ENCODE data around the gene BRS3. TPM values are rescaled to one million over a fixed set of nuclear protein-coding genes. Genes with fewer than 3 reads are reported as not detected.
"Not testable (repeated sequence)": the region's sequence is repeated elsewhere in the genome, so short reads cannot be mapped to it uniquely, and the experiment has no call there.

The BRS3 gene
- not detected for total RNA-seq

DNA sequence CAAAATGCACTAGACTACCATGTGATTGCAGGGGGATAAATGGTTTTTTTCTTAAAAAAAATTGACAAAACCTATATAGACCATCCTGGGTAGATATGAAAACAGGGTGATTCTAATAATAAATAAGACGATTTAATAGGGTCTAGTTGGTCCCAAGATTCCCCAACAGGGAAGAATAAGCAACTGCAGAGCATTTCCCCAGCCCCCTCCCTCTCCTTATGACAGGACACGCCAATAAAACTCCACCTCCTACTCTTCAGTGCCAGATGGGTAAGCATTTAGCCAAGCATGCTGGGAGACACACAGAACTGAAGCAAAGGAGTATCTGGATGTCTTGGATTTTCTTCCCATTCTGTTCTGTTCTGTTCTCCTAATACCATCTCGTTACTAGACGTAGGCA is at the start of gene BRS3:
BRS3 (plus strand) TSS at position 301 of the 400 bp plus-strand sequence. CDS start 168 bp downstream, outside the sequence.
- ChIA-PET POLR2A (no interaction called here), CTCF (no interaction called here)
- DNase-seq: no peak
- H3K36me3 Mint-ChIP-seq (ENCODE audit: low read depth): no peaks in the 10 kb centered on the region
- H3K9me3 Mint-ChIP-seq: no peaks in the 10 kb centered on the region
- H3K27ac Mint-ChIP-seq: no peak within 1 kb of the TSS
- H3K27me3 Mint-ChIP-seq: peaks cover 53% of the 10 kb centered on the region
- H3K4me1 Mint-ChIP-seq: no peaks in the 10 kb centered on the region
- no peak within 1 kb of the TSS for H3K4me3 Mint-ChIP-seq

DNA sequence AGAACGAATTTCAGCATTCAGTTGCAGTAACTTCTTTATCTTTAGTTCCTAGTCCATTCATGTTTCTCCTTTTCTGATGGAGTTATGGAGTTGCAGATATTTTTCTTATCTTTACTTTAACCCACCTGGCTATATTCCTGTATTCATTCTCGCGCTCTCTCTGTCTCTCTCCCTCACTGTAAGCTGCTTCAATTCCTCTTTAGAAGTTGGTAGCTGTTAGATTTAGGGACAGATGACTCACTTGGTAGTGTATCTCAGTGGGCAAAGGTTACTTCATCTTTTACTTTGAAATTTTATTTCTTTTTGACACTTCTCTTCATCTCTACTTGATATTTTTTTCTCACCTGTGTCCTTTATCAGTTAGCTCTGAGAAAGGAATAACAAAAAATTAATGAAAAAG is 49.6 kb upstream of the BRS3 start:
- Mint-ChIP-seq H3K4me1 (no peaks in the 10 kb centered on the region), H3K27me3 (no peaks in the 10 kb centered on the region), H3K36me3 (ENCODE audit: low read depth) (no peaks in the 10 kb centered on the region), H3K4me3 (no peak overlapping the region), H3K27ac (no peak overlapping the region), H3K9me3 (no peaks in the 10 kb centered on the region)
- DNase-seq: no peak
- ChIA-PET POLR2A (no interaction called here), CTCF (interaction anchor here (0.6 kb wide), 1 partner anchor 1062 kb away, joined by 3 read pairs; no protein-coding TSS in a partner anchor)

DNA sequence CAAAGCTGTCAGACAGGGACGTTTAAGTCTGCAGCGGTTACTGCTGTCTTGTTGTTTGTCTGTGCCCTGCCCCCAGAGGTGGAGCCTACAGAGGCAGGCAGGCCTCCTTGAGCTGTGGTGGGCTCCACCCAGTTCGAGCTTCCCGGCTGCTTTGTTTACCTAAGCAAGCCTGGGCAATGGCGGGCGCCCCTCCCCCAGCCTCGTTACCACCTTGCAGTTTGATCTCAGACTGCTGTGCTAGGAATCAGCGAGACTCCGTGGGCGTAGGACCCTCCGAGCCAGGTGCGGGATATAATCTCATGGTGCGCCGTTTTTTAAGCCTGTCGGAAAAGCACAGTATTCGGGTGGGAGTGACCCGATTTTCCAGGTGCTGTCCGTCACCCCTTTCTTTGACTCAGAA is 42.1 kb upstream of the BRS3 start:
- H3K27me3 Mint-ChIP-seq; CTCF ChIA-PET; H3K36me3 Mint-ChIP-seq (ENCODE audit: low read depth); DNase-seq; POLR2A ChIA-PET; H3K9me3 Mint-ChIP-seq; H3K4me3 Mint-ChIP-seq; H3K27ac Mint-ChIP-seq; H3K4me1 Mint-ChIP-seq: not testable (repeated sequence)

DNA sequence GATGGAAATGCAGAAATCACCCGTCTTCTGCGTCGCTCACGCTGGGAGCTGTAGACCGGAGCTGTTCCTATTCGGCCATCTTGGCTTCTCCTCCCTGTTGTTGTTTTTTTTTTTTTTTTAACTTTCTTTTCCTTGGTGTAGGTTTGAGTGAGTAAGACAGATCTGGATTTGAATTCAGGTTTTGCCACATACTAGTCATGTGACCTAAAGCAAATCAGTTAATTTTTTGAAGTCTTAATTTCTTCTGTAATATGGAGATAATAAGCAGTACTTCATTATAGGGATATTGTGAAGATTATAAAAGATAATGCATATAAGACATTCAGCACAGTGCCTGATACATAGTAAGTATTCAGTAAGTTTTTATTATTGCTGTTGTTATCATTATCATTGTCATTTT is 41.5 kb upstream of the BRS3 start:
- H3K9me3 Mint-ChIP-seq: no peaks in the 10 kb centered on the region
- H3K27me3 Mint-ChIP-seq: no peaks in the 10 kb centered on the region
- no peak overlapping the region for H3K4me3 Mint-ChIP-seq
- CTCF ChIA-PET: no interaction called here
- no peak for DNase-seq
- no peaks in the 10 kb centered on the region for H3K4me1 Mint-ChIP-seq
- H3K36me3 Mint-ChIP-seq (ENCODE audit: low read depth): no peaks in the 10 kb centered on the region
- POLR2A ChIA-PET: no interaction called here
- no peak overlapping the region for H3K27ac Mint-ChIP-seq

DNA sequence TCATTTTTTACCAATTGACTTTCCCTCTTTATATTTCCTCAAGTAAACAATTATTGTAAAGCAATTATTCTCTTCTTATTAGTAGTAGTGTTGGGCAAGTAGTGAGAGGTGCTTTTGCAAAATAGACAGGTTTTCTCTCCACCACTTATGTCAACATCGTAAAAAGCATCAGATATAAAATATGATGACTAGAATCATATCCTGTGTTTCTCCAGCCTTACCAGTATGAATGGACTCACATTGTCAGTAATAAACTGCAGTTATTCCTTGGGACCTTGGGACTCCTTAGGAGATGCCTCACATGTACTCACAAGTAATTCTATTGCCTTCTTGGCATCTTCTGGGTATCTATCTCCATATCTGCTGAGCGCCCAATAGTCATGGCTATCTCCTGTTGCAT is 40.4 kb upstream of the BRS3 start:
- DNase-seq: no peak
- Mint-ChIP-seq H3K4me3 (no peak overlapping the region), H3K4me1 (no peaks in the 10 kb centered on the region), H3K27me3 (no peaks in the 10 kb centered on the region), H3K9me3 (no peaks in the 10 kb centered on the region), H3K27ac (no peak overlapping the region), H3K36me3 (ENCODE audit: low read depth) (no peaks in the 10 kb centered on the region)
- ChIA-PET POLR2A (no interaction called here), CTCF (no interaction called here)

DNA sequence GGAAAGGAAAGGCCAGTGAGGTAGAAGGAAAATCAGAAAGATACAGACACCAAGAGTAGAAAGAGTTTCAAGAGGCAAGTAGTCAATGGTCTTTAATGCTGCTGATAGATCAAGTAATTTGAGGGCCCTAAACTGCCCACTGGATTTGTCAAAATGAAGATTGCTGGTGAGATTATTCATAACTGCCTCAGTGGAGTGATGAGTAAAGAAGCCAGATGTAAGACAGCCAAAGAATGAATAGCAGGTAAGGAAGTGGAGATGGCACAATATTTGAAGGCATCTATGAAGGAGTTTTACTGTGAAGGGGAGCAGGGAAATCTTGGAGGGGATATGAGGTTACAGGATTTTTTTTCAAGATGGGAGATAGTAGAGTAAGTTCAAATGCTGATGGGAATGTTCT is 39.8 kb upstream of the BRS3 start:
- no peak overlapping the region for H3K4me3 Mint-ChIP-seq
- no peaks in the 10 kb centered on the region for H3K9me3 Mint-ChIP-seq
- DNase-seq: no peak
- H3K27me3 Mint-ChIP-seq: no peaks in the 10 kb centered on the region
- no peaks in the 10 kb centered on the region for H3K4me1 Mint-ChIP-seq
- no peaks in the 10 kb centered on the region for H3K36me3 Mint-ChIP-seq (ENCODE audit: low read depth)
- POLR2A ChIA-PET: no interaction called here
- CTCF ChIA-PET: no interaction called here
- H3K27ac Mint-ChIP-seq: no peak overlapping the region

DNA sequence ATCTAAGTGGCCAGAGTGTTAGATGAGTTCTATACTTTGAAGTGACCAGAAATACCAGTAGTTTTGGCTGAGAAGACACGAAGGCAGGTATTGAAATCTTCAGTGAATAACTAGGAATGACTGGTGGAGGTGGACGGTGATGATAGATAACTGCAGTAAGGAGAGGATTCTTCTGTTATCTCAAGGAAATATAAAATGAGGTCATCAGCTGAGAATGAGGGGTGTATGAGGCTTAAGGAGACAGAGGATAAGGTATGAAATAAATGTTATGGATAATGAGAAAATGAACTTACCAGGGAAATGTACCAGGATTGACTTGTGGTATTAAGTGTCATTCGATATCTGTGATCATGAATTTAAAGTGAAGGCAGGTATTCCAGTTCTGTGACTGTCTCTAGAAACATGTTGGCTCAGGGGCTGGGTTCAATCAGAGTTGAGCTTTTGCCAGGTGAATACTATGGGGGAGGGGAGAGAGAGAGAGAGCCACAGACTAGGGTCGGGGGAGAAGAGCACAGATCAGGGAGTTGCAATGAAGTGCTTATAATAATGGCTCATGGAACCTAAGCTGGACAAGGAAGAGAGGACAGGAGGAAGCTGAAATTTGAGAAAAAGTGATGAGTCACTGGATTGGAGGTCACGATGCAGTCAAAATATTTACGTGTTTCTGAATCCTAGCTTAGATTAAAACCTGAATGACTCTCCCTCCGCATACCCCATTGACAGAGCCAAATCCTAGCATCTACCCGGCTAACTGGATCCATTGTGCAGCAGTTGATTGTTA is 37.5 kb upstream of the BRS3 start:
- POLR2A ChIA-PET: interaction anchor here (0.6 kb wide), 1 partner anchor 9 kb away, joined by 3 read pairs; no protein-coding TSS in a partner anchor
- no peaks in the 10 kb centered on the region for H3K9me3 Mint-ChIP-seq
- no peaks in the 10 kb centered on the region for H3K4me1 Mint-ChIP-seq
- DNase-seq: no peak
- no peaks in the 10 kb centered on the region for H3K27me3 Mint-ChIP-seq
- no peak overlapping the region for H3K27ac Mint-ChIP-seq
- H3K4me3 Mint-ChIP-seq: no peak overlapping the region
- H3K36me3 Mint-ChIP-seq (ENCODE audit: low read depth): no peaks in the 10 kb centered on the region
- CTCF ChIA-PET: no interaction called here

DNA sequence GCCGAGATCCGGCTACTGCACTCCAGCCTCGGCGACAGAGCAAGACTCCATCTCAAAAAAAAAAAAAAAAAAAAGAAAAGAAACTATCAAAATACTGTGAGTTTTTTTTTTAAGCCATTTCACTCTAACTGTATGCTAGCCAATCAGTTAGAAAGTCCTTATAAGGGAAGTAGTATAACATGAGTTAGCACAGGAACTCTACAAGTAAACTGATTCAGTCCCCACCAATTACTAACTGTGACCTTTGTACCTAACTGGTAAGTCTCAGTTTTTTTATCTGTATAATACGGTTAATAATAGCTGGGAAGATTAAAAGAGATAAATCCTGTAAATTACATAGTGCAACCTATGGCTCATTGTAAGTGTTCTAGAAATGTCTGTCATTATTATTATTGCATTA is 35.1 kb upstream of the BRS3 start:
- H3K36me3 Mint-ChIP-seq (ENCODE audit: low read depth): no peaks in the 10 kb centered on the region
- no peaks in the 10 kb centered on the region for H3K9me3 Mint-ChIP-seq
- DNase-seq: no peak
- no peak overlapping the region for H3K4me3 Mint-ChIP-seq
- POLR2A ChIA-PET: no interaction called here
- H3K27me3 Mint-ChIP-seq: no peaks in the 10 kb centered on the region
- CTCF ChIA-PET: no interaction called here
- H3K27ac Mint-ChIP-seq: no peak overlapping the region
- no peaks in the 10 kb centered on the region for H3K4me1 Mint-ChIP-seq

DNA sequence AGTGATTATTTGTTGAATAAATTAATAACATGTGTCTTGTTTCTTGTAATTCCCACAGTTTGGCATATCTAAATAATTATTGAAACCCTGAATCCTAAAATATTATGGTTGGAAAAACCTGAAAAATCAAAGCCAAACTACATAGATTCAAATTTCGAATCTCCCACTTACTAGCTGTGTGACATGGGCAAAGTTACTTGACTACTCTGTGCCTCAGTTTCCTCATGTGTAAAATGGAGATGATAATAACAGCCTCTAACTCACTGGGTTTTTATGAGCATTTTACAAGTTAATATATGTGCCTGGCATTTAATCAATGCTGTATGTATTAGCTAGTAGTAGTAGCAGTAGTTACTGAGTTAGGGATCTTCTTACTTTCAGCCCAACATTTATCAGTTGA is 34.6 kb upstream of the BRS3 start:
- ChIA-PET POLR2A (no interaction called here), CTCF (no interaction called here)
- no peaks in the 10 kb centered on the region for H3K36me3 Mint-ChIP-seq (ENCODE audit: low read depth)
- H3K4me3 Mint-ChIP-seq: no peak overlapping the region
- no peak for DNase-seq
- no peak overlapping the region for H3K27ac Mint-ChIP-seq
- H3K9me3 Mint-ChIP-seq: no peaks in the 10 kb centered on the region
- no peaks in the 10 kb centered on the region for H3K27me3 Mint-ChIP-seq
- no peaks in the 10 kb centered on the region for H3K4me1 Mint-ChIP-seq

DNA sequence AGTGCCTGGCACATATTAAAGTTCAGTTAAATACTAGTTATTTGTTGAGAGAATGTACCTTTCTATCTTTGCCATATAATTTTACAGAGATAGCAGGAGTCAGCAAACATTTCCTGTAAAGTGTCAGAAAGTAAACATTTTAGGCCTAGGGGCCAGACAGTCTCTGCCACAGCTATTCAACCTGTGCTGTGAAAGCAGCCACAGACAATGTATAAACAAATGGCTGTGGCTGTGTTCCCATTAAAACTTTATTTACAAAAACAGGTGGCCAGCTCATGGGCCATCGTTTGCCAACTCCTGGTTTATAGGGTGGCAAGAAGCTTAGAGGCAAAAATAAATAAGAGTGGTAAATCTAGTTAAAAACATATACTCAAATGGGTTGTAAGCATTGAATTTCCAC is 34.0 kb upstream of the BRS3 start:
- ChIA-PET POLR2A (no interaction called here), CTCF (no interaction called here)
- Mint-ChIP-seq H3K27me3 (no peaks in the 10 kb centered on the region), H3K4me1 (no peaks in the 10 kb centered on the region), H3K27ac (no peak overlapping the region), H3K4me3 (no peak overlapping the region), H3K36me3 (ENCODE audit: low read depth) (no peaks in the 10 kb centered on the region), H3K9me3 (no peaks in the 10 kb centered on the region)
- no peak for DNase-seq

DNA sequence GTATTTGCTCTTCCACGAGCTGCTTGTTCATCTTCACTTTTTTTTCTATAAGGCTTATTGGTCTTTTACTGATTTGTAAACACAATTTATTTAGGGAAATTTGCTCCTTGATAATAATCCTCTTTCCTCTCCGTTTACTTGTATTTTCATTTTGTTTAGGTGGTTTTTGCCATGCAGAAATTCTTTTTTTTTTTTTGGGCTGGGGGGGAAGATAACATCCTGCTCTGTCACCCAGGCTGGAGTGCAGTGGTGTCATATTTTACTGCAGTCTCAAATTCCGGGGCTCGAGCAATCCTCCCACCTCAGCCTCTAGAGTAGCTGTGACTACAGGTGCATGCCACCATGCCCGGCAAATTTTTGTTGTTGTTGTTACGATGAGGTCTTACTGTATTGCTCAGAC is 31.6 kb upstream of the BRS3 start:
- no peak overlapping the region for H3K27ac Mint-ChIP-seq
- no peak overlapping the region for H3K4me3 Mint-ChIP-seq
- H3K4me1 Mint-ChIP-seq: no peaks in the 10 kb centered on the region
- no peaks in the 10 kb centered on the region for H3K27me3 Mint-ChIP-seq
- no peaks in the 10 kb centered on the region for H3K36me3 Mint-ChIP-seq (ENCODE audit: low read depth)
- no peak for DNase-seq
- ChIA-PET POLR2A (no interaction called here), CTCF (no interaction called here)
- H3K9me3 Mint-ChIP-seq: no peaks in the 10 kb centered on the region

DNA sequence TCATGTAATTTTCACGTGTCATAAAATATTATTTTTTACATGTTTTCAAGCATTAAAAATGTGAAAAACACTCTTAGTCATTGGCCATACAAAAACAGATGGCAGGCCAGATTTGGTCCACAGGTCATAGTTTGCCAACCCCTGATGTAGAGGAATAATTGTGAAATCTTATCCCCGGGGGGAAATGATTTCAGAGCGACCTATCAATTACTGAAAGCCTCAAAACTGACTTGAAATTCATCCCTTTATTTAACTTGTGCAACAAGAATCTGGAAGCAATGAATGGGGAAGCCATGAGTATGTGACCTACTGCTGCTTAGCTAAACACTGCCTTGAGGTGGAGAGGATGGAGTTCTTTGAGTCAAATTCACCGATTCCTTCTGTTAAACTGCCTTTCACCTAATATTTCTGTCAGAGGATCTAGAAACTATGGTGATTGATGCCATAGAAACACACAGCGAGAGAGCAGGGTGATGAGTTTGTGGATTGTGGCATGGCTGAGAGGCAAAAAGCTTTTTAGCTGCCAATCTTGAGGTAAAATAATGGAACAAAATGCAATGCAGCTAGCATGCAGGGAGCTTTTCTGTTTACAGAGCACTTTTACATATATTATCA is 30.3 kb upstream of the BRS3 start:
- no peak overlapping the region for H3K27ac Mint-ChIP-seq
- no peak for DNase-seq
- H3K27me3 Mint-ChIP-seq: no peaks in the 10 kb centered on the region
- no peaks in the 10 kb centered on the region for H3K9me3 Mint-ChIP-seq
- no peaks in the 10 kb centered on the region for H3K4me1 Mint-ChIP-seq
- H3K4me3 Mint-ChIP-seq: no peak overlapping the region
- CTCF ChIA-PET: no interaction called here
- POLR2A ChIA-PET: no interaction called here
- H3K36me3 Mint-ChIP-seq (ENCODE audit: low read depth): no peaks in the 10 kb centered on the region

DNA sequence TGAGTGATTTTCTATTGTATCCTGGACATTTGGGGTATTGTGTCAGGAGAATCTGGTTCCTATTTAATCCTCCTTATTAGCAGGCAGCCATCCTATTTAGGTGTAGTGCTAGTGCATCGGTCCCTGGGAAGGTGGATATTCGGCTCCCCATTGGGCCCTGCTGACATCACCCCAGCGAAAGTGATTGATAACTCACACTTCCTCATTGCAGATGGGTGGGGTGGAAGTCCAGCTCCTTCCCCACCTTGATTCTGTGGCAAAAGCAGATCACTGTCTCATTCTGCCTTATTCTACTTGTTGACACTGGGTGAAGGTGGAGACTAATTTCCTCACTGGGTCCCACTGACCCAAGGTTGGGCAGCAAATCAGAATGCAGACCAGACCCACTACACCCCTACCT is 23.2 kb upstream of the BRS3 start:
- no peak for DNase-seq
- Mint-ChIP-seq H3K36me3 (ENCODE audit: low read depth) (no peaks in the 10 kb centered on the region), H3K27ac (no peak overlapping the region), H3K9me3 (no peaks in the 10 kb centered on the region), H3K27me3 (peaks cover 6% of the 10 kb centered on the region), H3K4me3 (no peak overlapping the region), H3K4me1 (no peaks in the 10 kb centered on the region)
- ChIA-PET CTCF (no interaction called here), POLR2A (no interaction called here)

DNA sequence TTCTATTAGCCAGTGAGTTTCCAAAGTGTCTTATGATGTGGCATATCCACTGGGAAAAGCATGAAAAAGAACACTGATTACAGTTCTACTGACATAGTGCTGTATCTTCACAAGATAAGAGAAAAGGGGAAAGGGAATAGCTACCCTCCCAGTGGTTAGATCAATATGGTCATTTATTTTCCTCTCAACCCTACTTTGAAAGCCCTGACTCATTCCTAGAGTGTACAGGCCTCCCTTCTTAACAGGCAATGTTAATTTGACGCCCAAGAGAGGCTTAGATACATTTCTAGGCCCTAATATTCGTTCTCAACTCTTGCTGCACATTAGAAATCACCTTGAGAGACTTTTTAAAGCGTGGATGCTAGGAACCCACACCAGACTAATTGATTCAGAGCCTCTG is 20.4 kb upstream of the BRS3 start:
- Mint-ChIP-seq H3K9me3 (no peaks in the 10 kb centered on the region), H3K27me3 (peaks cover 6% of the 10 kb centered on the region)
- DNase-seq: no peak

More for the DNA sequence above, 20.4 kb upstream of the BRS3 start:
- no peaks in the 10 kb centered on the region for H3K4me1 Mint-ChIP-seq
- H3K36me3 Mint-ChIP-seq (ENCODE audit: low read depth): no peaks in the 10 kb centered on the region
- H3K27ac Mint-ChIP-seq: no peak overlapping the region
- no peak overlapping the region for H3K4me3 Mint-ChIP-seq
- ChIA-PET CTCF (no interaction called here), POLR2A (no interaction called here)

All from activated CD4-positive, alpha-beta T cell treated with anti-CD3 and anti-CD28 coated beads, Interleukin-2, amount 10 ng/mL, durations not matched to agents 7 days and 5 days (primary cell).